Camera-type eye (tissue), 1 donor: ENCODE measurements around the gene S1PR2. TPM values are rescaled to one million over a fixed set of nuclear protein-coding genes. Genes with fewer than 3 reads are reported as not detected.

Source experiments
- total RNA-seq: library from RNA; depleted of rRNA; stranded (reverse); fragments of >200 nt; gene quantifications from one replicate; pipeline ENCODE4 v1.2.3, GENCODE V29; 2014

The S1PR2 gene
- 8.9 TPM for total RNA-seq

GRCh38 chr19:10230861-10231611 lies at the start of gene S1PR2:
Gene S1PR2, minus strand, starts transcription at chr19:10231331. Its CDS starts 6,426 bp downstream, at chr19:10224905.

GRCh38 chr19:10270616-10271394 lies 39.7 kb upstream of the S1PR2 start, which contains the start of gene ICAM1:
Gene ICAM1, plus strand, starts transcription at chr19:10271120. Its CDS starts 40 bp downstream, at chr19:10271160.

GRCh38 chr19:10251792-10252694 lies 20.9 kb upstream of the S1PR2 start, which contains the start of gene MRPL4:
Gene MRPL4, plus strand, starts transcription at chr19:10252214. Its CDS starts 40 bp downstream, at chr19:10252254.

GRCh38 chr19:10194500-10195198 lies 36.5 kb downstream of the S1PR2 start, which contains the start of gene DNMT1:
Gene DNMT1, minus strand, starts transcription at chr19:10194953. Its CDS starts 54 bp downstream, at chr19:10194899.

Other genes starting within 250 kb of the S1PR2 start
- gene COL5A3, start 220.8 kb downstream of the S1PR2 start, total RNA-seq: 31.9 TPM
- gene RDH8, start 217.8 kb downstream of the S1PR2 start, total RNA-seq: not detected
- 21.2 TPM for gene SHFL, start 145.0 kb downstream of the S1PR2 start, total RNA-seq
- 0.88 TPM for gene ANGPTL6, start 128.7 kb downstream of the S1PR2 start, total RNA-seq
- 32.8 TPM for gene PPAN, start 125.0 kb downstream of the S1PR2 start, total RNA-seq
- 7.1 TPM for gene P2RY11, start 119.6 kb downstream of the S1PR2 start, total RNA-seq
- 149 TPM for gene EIF3G, start 111.4 kb downstream of the S1PR2 start, total RNA-seq
- gene DNMT1, start 36.4 kb downstream of the S1PR2 start, total RNA-seq: 69.2 TPM
- 19.0 TPM for gene MRPL4, start 20.9 kb upstream of the S1PR2 start, total RNA-seq
- gene ICAM1, start 39.8 kb upstream of the S1PR2 start, total RNA-seq: 15.1 TPM
- gene ICAM4, start 55.6 kb upstream of the S1PR2 start, total RNA-seq: 0.38 TPM
- gene ICAM5, start 58.6 kb upstream of the S1PR2 start, total RNA-seq: 3.4 TPM
- 4.4 TPM for gene ZGLP1, start 78.5 kb upstream of the S1PR2 start, total RNA-seq
- gene FDX2, start 84.7 kb upstream of the S1PR2 start, total RNA-seq: 18.5 TPM
- gene RAVER1, start 102.2 kb upstream of the S1PR2 start, total RNA-seq: 18.9 TPM
- 1.6 TPM for gene ICAM3, start 108.3 kb upstream of the S1PR2 start, total RNA-seq
- gene TYK2, start 149.2 kb upstream of the S1PR2 start, total RNA-seq: 84.4 TPM
- gene CDC37, start 172.2 kb upstream of the S1PR2 start, total RNA-seq: 109 TPM
- 7.6 TPM for gene PDE4A, start 189.2 kb upstream of the S1PR2 start, total RNA-seq